Ovary (tissue), 3 donors: ENCODE measurements around the gene SLC7A9.

Experiments
- CTCF ChIP-seq, 3 donors: fragments of 450-650 bp in 2 of 3; fragments of 200-600 bp in 1 of 3; IDR thresholded peaks; one replicate each; pipeline versions ENCODE4 v1.5.1 to v1.8.0; 2016 to 2022; ENCODE audit warnings: antibody characterized with exemption in 3 of 3, mild to moderate bottlenecking in 1 of 3
- EP300 ChIP-seq: sonication (generic); formaldehyde crosslinking; IDR thresholded peaks from one replicate; pipeline ENCODE4 v1.6.1; 2017; ENCODE audit warnings: antibody characterized with exemption
- donor health status: DM: no; HTN: no; CAD: no.

- TF ChIP-seq CTCF (IDR thresholded peaks at IDR 0.05) (no peak), EP300 (no peak)
Observed at GRCh38 chr19:32917616-32917996, 48.0 kb upstream of the SLC7A9 start.
